ENCODE results near the gene EIF4G3. TPM values are rescaled to one million over a fixed set of nuclear protein-coding genes. Genes with fewer than 3 reads are reported as not detected.

Gene EIF4G3
- total RNA-seq, 4 donors from 2014 or later = 82.1 to 143 (median 101) TPM

GRCh38 chr1:21168444-21168843 lies 8.3 kb downstream of the EIF4G3 start:
- peaks cover 0 to 10% (median 2%) of the 10 kb centered on the region in 4 donors for H3K4me1 ChIP-seq
- no peak for DNase-seq
- H3K27me3 ChIP-seq = no peaks in the 10 kb centered on the region
- H3K36me3 ChIP-seq = peaks cover 0 to 9% (median 3%) of the 10 kb centered on the region in 4 donors
- no peak overlapping the region for H3K27ac ChIP-seq
- no peaks in the 10 kb centered on the region for H3K9me3 ChIP-seq
- no peak overlapping the region for H3K4me3 ChIP-seq
- WGBS, 2 donors (ENCODE audit: low coverage in 1 of 2) = 90 to 94% methylated on average over 2 of the region's 2 CpGs
- in situ Hi-C loops (cut with MboI; ENCODE audit: low pct_ligation_motif_present in 1 of 4, low pct_unique_long_range_greater_than_20kb in 1 of 4, low sequenced_read_pairs in 3 of 4) = no loop called here
- intact Hi-C loops (cut with DNase I; ENCODE audit: low total_unique reads) = no loop called here
- TF ChIP-seq POLR2A (IDR thresholded peaks at IDR 0.05) (no peak), POLR2AphosphoS5 (IDR thresholded peaks at IDR 0.05) (no peak), CTCF (IDR thresholded peaks at IDR 0.05) (no peak), EP300 (IDR thresholded peaks at IDR 0.05; ENCODE audit: low read depth) (no peak)

- H3K4me3 ChIP-seq = no peak overlapping the region
- H3K27me3 ChIP-seq = no peaks in the 10 kb centered on the region
- peaks cover 0 to 9% (median 3%) of the 10 kb centered on the region in 4 donors for H3K36me3 ChIP-seq
- 71 to 72% methylated on average over 1 of the region's 1 CpG for WGBS, 2 donors (ENCODE audit: low coverage in 1 of 2)
- peaks cover 0 to 11% (median 5%) of the 10 kb centered on the region in 4 donors for H3K4me1 ChIP-seq
- no peaks in the 10 kb centered on the region for H3K9me3 ChIP-seq
- TF ChIP-seq CTCF (IDR thresholded peaks at IDR 0.05) = no peak
- TF ChIP-seq POLR2AphosphoS5 (IDR thresholded peaks at IDR 0.05) = no peak
- no peak for TF ChIP-seq EP300 (IDR thresholded peaks at IDR 0.05; ENCODE audit: low read depth)
- no peak for TF ChIP-seq POLR2A (IDR thresholded peaks at IDR 0.05)
- in situ Hi-C loops (cut with MboI; ENCODE audit: low pct_ligation_motif_present in 1 of 4, low pct_unique_long_range_greater_than_20kb in 1 of 4, low sequenced_read_pairs in 3 of 4) (no loop called here), intact Hi-C loops (cut with DNase I; ENCODE audit: low total_unique reads) (no loop called here)
- no peak for DNase-seq
- no peak overlapping the region for H3K27ac ChIP-seq
These were observed 11.1 kb downstream of the EIF4G3 start for GRCh38 chr1:21165646-21166045.

- Histone ChIP-seq H3K4me3 (no peak overlapping the region), H3K27ac (no peak overlapping the region), H3K9me3 (no peaks in the 10 kb centered on the region), H3K4me1 (peaks cover 0 to 11% (median 5%) of the 10 kb centered on the region in 4 donors), H3K27me3 (no peaks in the 10 kb centered on the region), H3K36me3 (peaks cover 0 to 9% (median 3%) of the 10 kb centered on the region in 4 donors)
- no peak for TF ChIP-seq CTCF (IDR thresholded peaks at IDR 0.05)
- no peak for TF ChIP-seq POLR2AphosphoS5 (IDR thresholded peaks at IDR 0.05)
- DNase-seq = no peak
- in situ Hi-C loops (cut with MboI; ENCODE audit: low pct_ligation_motif_present in 1 of 4, low pct_unique_long_range_greater_than_20kb in 1 of 4, low sequenced_read_pairs in 3 of 4) = no loop called here
- 81 to 95% methylated on average over 2 of the region's 2 CpGs for WGBS, 2 donors (ENCODE audit: low coverage in 1 of 2)
- intact Hi-C loops (cut with DNase I; ENCODE audit: low total_unique reads) = no loop called here
These were observed 11.6 kb downstream of the EIF4G3 start for GRCh38 chr1:21165076-21165475.

GRCh38 chr1:21164266-21164665 lies 12.4 kb downstream of the EIF4G3 start:
- Histone ChIP-seq H3K27me3 (no peaks in the 10 kb centered on the region), H3K27ac (no peak overlapping the region), H3K36me3 (peaks cover 0 to 14% (median 2%) of the 10 kb centered on the region in 4 donors), H3K4me3 (no peak overlapping the region), H3K4me1 (peaks cover 0 to 11% (median 5%) of the 10 kb centered on the region in 4 donors), H3K9me3 (no peaks in the 10 kb centered on the region)
- WGBS, 2 donors (ENCODE audit: low coverage in 1 of 2) = 91 to 92% methylated on average over 6 to 8 of the region's 8 CpGs
- DNase-seq = no peak
- intact Hi-C loops (cut with DNase I; ENCODE audit: low total_unique reads) = no loop called here
- in situ Hi-C loops (cut with MboI; ENCODE audit: low pct_ligation_motif_present in 1 of 4, low pct_unique_long_range_greater_than_20kb in 1 of 4, low sequenced_read_pairs in 3 of 4) = no loop called here
- TF ChIP-seq CTCF (IDR thresholded peaks at IDR 0.05) (no peak), POLR2AphosphoS5 (IDR thresholded peaks at IDR 0.05) (no peak), EP300 (IDR thresholded peaks at IDR 0.05; ENCODE audit: low read depth) (no peak), POLR2A (IDR thresholded peaks at IDR 0.05) (no peak)

All from transverse colon (tissue), 4 donors.